ENCODE results near the gene ANKMY1.

ANKMY1 gene

DNA sequence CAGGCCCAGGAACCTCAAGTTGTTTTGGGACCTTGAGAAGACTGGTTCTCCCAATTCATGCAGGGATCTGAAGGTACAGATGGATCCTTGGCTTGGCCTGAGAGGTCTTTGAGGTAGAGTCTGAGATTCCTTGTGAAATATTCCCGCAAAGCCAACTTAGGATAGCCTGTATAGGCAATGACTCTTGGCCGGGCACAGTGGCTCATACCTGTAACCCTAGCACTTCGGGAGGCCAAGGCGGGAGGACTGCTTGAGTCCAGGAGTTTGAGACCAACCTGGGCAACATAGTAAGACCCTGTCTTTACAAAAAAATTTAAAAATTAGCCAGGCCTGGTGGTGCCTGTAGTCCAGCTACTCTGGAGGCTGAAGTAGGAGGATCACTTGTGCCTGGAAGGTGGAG, 40.4 kb downstream of the ANKMY1 start:
- no peak for DNase-seq

DNA sequence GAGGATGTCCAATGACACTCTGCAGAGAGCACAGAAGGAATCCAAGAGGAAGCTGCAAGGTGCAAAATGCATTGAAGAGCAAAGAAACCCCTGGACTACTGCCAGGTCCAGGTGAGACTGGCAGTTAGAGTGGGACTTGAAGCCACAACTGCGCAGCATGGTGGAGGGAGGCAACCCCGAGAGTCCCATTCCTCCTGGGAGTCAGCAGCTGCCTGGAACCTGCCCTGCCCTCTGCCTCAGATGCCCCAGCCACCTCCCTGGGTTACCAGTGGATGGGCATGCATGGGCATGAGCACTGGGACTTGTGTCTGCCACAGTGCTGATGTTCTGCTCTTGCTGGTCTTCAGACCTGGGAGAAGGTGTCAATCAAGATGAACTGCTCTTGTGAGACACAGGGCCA, 43.2 kb downstream of the ANKMY1 start:
- peak; percentile 28 for DNase-seq

DNA sequence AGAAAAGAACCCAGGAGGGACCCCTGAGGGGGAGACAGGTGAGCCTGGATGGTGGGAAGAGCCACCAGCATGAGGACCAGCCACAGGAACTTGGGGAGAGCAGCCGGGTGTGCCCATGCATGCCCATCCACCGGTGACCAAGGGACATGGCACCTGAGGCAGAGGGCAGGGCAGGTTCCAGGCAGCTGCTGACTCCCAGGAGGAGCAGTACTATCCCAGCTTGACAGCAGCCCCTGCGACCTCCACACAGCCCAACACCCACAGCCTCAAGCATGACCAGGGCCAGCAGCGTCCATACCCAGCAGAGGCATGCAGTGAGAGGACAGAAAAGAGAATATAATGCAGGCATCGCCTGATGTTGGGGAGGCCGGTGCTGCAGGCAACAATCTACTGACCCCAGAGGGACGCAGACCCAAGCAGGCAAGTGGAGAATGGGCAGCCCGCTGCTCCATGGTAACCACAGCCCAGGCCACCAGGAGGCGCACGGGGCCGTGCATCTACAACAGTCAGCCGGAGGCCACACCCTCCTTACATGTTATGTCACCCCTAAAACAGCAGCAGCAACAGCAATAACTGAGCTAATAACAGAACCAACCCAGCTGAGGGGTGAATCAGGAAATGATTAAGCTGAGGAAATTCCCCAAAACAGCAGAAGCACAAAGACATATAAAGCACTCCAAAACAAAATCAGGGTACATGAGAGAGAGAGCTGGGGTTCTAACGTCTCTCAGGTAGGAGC, 44.1 kb downstream of the ANKMY1 start:
- no peak for DNase-seq

DNA sequence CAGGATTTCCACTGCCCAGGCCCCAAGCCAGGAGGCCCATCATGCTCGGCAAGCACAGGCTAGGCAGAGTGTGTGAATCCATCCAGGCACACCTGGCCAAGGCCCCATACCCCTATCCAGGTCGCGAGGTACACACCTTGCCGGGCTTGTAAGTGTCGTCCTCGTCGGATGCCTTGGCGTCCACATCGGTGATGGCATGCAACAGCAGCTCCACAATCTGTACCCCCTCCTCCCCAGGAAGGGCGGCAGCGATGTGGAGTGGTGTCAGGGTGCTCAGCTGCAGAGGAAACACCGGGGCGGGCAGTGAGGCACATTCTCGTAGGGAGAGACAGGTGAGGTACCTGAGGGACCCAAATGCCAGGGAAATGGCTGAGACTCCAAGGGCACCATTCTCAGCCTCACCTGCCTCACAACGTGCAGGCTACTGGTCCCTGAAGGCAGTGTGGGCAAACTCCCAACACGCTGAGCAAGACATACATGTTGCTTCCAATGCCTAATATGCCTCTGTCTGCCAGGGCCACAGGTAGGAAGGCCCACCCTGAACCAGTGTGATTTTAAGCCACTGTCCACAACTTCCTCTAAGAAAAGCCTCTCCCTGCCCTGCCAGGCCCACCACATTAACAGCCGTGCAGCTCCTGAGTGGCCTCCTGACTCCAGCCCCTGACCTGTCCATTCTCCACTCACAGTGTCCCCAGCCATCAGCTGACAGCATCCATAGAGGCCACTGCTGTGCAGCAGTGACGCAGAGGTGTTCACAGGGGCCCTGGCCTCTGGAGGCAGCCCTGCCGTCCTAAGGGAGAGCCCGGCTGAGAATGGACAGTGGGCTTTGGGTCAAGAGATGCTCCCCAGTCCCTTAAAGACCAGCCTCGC, 44.9 kb downstream of the ANKMY1 start:
- no peak for DNase-seq

DNA sequence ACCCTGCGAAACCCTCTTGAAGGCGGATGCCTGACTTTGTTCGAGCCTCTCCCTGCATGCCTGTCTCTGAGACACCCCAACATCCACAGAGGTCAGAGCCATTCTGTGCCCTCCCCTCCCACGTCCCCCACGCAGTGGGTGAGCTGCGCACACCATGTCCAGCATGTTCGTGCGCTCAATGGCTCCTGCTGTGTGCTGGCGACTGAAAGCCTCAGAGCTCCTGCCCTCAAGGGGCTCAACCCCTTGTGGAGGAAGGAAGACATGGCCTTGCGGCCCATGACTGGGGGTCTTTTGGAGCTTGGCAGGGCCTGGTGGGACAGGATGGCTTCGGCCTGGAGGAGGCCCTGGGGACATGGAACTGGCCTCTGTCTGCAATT, 45.7 kb downstream of the ANKMY1 start:
- no peak for DNase-seq

DNA sequence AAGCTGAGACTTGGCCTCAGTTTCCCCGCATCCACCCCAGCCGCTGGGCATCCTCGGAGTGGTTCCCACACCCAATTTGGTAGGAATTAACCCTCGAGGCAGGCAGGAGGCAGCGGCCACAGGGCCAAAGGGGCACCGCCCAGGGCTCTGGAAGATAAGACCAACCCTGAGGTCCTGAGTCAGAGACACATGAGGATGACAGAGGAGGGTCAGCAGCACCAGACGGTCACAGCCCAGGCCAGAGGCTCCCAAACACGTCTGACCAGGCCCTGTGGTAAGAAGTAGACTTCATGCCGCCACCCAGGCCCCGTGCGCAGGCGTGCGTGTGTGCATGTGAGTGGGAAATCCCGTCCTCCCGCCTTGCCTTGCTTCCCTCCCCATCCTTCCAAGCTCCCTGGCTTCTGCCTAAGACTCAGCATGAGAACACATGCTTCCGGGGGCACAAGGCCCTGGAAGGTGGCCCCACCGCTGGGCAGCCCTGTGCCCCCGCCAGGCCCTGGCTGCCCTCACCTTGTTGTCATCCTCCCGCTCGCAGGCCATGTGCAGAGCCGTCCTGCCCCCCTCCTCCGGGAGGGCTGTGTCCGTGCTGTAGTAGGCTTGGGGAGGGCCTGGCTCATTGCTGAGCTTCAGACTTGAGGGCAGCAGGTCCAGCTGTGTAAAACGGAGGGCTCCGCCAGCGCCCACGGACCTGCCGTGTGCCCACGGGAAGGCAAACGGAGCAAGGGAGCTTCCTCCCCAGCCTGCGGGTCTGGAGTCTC, 46.3 kb downstream of the ANKMY1 start:
- DNase-seq = no peak

DNA sequence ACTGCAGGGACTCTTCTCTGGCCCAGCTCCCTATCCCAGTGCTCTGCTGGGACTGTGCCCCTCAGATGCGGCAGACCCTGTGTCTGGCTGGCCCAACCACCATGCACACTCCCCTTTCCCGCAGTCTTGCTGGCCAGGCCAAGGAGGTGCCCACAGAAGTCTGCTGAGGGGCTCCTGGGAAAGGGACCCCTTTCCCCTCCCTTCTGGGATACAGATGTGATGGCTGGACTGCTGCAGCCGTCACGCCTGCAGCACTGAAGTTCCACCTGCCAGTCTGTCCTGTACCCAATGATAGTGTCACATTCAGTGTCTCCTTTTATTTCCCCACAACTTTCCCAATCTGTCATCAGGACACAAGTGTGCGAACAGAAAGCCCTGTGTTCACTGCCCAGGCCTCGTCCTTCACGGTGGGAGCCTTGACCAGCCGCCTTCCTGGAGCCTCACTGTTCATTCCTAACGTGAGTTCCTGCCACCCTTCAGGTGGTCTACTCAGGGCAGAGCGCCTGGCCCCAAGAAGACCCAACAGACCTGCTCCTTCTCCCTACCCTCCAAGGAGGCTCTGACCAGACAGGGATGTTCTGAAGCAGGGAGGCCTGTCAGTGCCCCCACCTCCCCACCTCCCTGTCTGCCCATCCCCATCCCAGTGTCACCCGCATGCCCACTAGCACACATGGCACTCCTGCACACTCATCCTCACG, 47.1 kb downstream of the ANKMY1 start:
- no peak for DNase-seq

DNA sequence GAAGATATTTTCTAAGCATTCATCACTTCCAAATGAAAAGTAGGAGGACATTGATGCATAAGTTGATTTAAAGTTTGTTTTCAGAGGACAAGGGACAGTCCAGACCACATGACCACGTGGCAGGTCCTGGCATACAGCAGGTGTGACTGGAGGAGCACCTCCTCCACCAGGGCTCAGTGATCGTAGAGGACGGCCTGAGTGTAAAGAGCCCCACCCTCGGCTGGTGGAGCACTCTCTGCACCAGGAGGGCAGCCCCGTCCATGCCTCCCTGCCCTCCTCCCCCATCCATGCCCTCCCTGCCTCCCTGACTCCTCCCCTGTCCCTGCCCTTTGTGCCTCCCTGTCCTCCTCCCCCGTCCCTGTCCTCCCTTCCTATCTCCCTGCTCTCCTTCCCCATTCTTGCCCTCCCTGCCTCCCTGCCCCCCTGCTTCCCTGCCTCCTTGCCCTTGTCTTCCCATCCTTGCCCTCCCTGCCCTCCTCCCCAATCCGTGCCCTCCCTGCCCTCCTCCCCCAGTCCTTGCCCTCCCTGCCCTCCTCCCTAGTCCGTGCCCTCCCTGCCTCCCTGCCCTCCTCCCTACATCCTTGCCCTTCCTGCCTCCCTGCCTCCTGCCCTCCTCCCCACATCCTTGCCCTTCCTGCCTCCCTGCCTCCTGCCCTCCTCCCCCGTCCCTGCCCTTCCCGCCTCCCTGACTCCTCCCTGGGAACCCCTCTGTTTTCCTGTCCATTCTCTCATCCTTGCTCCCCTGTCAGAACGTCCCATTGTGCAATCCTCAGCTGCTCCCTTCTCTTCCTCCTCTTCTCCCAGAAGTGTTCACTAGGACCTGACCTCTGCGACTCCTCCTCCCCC, 47.9 kb downstream of the ANKMY1 start:
- DNase-seq = no peak

DNA sequence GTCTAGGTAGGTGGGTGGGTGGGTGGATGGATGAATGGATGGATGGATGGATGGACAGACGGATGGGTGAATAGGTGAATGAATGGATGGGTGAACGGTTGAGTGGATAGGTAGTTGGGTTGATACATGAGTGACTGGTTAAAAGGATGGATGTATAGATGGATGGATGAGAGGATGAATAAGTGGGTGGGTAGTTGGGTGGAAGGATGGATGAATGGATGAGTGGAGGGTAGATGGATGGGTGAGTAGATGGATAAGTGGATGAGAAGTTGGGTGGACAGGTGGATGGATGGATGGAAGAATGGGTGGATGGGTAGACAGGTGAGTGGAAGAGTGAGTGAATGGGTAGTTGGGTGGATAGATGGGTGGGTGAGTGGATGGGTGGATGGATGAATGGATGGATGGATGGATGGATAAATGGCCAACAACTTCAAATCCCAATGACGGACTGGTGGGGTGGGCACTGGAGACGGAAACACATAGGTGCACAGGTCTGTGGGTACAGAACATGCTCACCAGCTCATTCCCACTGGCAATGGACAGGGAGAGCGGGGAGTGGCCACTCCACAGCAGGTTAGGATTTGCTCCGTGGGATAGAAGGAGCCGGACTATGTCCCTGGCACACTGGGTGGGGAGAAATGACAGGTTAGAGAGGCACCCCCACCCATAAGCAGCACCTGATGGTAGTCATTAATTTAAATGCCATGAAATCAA, 48.8 kb downstream of the ANKMY1 start:
- no peak for DNase-seq

DNA sequence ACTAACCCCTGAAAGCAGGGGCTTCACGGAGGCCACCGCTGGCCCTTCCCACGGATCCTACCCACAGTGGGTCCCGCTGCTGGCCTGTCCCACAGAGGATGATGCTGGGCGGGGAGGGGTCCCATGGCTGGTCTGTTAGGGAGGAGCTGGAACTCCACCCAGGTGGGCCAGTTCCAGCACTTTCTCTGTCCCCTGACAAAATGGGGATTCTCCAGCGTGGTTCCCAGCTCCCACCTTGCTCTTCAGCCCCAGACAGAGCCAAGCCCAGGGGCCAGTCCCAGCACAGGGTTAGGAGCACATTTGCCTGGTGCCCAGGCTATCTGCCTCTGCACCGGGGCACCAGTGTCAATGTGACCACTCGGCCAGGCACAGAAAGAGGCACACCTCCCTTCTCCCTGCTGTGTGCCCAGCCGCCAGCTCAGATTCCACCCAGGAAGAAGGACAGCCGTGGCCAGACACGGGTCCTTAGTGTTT, 50.0 kb downstream of the ANKMY1 start:
- no peak for DNase-seq

DNA sequence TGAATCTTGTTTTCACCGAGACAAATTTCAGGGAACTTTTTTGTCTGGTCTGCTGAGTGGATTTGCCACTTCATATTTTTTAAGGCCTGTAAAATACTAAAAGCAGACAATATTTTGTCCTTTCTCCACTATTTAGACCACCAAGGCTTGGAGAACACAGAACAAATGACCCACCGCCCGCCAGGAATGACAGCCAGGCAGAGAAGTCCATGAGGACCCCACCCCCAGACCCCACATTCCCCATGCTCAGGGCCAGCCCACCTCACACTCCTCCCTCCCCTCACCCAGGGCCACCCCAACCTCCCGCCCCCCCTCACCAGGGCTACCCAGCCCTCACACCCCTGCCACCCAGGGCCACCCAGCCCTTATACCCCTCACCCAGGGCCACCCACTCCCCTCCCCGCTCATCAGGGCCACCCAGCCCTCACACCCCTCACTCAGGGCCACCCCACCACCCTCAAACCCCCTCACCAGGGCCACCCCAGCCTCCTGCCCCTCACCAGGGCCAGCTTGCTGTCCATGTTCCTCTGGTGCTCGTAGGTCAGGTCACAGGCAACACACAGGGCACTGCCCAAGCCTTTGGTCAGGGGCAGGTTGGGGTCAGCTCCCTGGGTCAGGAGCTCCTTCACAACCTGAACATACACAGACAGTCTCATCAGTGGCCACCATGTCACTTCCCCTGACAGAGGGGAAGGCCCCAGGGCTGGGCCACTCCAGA, 50.6 kb downstream of the ANKMY1 start:
- DNase-seq = no peak

DNA sequence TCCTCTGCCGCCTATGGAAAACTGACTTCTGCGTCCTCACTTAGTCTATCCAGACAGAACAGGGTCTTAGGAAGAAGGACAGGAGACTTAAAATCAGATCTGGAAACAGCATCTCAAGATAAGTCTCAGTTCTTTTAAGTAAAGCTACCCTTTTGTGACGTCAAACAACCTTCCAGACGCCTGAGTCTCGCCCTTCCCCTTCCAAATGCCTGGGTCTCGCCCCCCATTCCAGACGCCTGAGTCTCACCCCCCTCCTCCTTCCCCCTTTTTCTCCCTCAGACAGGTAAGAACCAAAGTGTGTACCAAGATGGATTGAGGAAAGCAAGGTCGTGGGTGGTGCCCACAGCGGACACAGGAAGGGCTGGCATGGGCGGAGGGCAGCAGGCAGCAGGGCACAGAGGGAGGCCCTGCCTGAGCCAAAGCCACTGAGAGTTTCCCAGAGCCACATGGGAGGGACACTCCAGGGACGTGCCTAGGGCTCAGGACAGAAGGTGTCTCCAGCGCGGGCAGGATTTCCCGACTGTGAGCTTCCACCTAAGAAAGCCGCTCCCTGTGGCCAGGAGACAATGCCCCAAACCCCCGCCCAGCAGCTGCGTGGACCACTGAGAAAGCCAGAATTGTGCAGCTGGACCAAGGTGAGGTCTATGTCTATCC, 51.3 kb downstream of the ANKMY1 start:
- DNase-seq = no peak

DNA sequence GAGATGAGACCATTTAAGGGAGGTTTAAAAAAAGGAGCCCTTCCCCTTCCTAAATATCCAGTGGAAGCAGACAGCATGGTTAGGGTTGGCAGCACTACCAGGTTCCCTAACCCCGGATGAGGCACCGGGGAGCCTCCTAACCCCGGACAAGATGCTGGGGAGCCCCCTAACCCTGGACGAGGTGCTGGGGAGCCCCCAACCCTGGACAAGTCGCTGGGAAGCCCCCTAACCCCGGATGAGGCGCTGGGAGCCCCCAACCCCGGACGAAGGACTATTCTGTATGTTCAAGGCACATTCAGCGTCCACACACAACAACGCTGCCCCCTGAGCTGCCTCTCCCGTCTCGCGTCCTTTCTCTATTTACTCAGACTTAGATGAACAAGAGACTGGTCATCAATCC, 51.9 kb downstream of the ANKMY1 start:
- no peak for DNase-seq

DNA sequence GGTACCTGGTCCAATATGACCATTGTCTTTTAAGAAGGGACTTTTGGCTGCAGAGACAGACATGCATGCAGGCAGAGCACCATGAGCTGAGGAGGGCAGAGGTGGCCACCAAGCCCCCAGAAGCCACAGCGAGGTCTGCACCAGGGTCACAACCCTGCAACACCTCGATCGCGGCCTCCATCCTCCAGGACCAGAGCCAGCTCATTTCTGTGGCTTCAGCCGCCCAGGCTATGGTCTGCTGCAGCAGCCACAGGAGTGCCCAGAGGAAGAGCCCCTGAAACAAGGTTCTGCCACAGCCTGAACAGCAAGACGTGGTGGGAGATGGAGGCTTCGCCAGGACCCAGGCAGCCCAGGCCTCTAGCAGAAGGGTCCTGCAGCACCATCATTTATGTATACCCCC, 53.9 kb downstream of the ANKMY1 start:
- DNase-seq = no peak

DNA sequence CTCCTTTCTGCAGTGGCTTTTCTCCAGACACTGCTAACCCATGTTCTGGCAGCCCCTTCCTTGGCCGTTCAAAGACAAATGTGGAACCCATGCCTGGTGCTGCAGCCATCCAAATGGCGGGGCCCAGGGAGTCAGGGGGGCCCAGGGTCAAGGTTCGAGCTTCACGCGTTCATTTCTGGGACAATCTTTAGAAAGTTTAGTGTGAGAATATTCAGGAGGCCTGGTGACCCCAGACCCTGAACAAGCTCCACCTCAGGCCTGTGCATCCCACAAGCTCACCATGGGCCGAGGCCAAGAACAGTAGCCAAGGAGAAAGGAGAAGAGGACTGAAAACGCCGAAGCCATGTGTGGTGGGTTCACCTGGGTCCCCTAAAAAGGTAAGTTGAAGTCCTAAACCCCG, 54.4 kb downstream of the ANKMY1 start:
- DNase-seq = no peak

DNA sequence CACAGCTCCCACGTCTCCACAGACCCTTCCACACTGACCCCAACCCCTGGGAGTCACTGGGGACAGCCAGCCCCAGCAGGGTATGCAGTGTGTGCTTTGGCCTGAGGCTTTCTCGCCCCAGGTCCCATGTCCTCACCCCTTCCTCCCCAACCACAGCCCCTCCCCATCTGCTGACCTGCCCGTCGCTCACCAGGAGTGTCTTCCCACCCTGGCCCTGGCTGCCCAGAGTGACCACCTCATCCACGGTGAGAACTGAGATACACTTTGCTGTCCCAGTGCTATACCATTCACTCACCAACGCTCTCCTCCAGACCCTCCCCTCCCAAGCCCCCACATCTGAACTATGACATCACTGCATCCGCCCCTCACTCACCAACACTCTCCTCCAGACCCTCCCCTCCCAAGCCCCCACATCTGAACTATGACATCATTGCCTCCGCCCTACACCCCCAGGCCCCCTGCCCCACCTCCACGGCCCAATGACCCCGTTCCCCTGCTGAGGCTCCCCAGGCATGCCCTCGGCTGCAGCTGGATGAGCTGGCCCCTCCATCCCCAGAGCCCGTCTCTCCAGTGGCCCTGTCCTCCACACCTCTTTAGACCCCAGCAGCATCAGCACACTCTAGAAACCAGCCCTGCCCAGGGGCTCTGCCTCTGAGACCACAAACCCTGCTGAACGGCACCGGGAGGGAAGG, 55.2 kb downstream of the ANKMY1 start:
- DNase-seq = no peak

DNA sequence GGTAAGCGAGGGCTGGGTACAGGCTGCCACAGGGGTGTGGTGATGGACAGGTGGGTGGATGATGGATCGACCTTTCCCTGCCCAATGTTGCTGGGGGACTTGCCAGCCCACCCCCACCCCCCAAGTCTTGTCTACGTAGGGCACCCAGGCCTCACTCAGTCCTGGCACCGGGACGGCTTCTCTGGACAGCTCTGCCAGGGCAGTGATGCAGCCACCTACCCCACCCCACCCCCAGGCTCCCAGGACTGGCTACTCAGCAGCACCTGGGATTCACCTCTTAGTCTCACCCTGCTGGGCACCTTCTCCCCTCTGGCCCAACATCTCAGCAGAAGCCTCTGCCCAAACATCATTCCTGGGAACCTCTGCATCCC, 55.7 kb downstream of the ANKMY1 start:
- DNase-seq = no peak

DNA sequence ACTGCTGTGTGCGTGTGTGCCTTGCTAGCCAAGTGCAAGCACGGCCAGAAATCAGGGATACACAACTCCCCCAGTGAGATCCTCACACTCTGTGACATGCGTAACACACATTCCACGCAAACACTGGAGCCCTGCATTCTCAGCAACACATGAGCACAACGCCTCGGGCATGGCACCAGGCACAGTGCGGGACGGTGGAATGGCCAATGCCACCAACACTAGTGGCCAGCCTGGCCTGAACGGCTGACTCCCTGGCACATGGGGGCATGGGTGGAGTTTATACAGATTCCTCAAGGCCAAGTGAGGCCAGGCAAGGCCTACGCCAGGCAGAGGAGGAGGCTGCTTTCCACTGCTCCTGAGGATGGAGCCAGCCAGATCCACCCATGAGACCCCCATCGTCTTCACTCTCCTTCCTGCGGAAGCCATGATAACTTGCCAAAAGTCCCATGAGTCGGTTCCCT, 56.2 kb downstream of the ANKMY1 start:
- DNase-seq = no peak

All from DMS79 (cell line).